ENCODE results near the gene SLC4A8.
A peak's percentile ranks its signal among the peaks of the same experiment; 100 is the strongest.

SLC4A8 gene

DNA sequence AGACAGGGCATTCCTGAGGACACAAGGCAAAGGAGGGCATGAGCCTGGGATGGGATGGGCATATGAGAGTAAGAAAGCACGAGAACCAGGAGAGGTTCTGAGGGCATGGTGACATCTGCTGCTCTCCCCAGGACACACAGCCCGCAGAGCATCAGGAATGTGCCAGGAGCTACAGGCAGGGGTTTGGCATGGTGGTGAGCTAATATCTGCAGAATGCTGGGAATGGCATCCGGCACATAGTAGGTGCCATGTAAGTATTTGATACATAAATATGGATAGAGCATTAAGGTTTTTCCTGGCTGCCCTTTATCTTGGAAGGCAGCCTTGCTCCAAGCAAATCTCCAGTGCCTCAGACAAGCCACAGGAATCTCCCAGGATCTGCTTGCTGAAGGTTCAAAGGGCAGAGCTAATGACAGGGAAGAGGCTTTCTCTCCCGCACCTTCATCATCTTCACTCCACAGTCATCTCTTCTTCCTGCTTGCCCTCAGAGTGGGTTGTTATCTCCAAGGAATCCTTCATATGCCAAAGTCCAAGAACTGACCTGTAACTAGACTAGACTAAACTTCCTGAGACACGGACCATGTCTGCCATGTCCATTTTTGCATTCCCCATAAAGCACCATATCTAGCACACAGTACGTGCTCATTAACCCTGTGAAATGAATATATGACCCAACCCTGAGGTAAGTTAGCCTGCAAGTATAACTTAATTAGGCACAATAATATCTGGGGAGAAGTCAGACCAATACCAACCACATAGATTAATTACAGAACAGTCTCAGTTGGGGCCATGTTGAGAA is 104.4 kb downstream of the SLC4A8 start:
- DNase-seq, result no peak

DNA sequence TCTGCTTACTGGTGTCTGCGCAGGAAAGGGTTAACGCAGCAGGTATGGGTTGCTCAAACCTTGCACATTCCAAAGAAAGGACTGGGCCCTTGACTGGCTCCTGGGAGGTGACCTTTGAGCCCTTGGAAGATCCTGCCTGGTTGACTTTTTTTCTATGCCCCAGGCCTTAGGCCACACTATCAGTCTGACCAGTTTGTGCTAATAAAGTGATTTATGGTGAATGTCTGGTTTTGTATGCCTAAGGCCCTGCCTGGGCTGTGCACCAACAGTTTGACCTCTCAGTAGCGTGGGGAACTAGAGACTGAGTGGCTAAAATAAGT is 105.0 kb downstream of the SLC4A8 start:
- no peak for DNase-seq

DNA sequence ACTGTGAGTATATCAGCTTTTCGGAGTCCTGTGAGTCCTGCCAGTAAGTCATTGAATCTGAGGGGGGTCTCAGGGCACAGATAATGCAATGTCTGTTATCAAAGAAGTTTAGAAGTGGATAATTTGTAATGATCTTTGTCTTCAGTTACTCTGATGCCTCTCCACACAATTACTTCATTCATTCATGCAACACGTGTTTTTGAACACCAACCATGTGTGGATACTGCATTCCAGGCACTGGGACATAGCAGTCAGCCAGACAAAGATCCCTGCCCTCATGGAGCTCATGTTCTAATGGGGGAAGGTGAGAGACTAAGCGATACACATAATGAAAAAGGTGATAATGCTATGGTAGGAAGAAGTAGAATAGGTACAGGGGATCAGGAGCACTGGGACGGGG is 105.6 kb downstream of the SLC4A8 start:
- DNase-seq, result no peak

DNA sequence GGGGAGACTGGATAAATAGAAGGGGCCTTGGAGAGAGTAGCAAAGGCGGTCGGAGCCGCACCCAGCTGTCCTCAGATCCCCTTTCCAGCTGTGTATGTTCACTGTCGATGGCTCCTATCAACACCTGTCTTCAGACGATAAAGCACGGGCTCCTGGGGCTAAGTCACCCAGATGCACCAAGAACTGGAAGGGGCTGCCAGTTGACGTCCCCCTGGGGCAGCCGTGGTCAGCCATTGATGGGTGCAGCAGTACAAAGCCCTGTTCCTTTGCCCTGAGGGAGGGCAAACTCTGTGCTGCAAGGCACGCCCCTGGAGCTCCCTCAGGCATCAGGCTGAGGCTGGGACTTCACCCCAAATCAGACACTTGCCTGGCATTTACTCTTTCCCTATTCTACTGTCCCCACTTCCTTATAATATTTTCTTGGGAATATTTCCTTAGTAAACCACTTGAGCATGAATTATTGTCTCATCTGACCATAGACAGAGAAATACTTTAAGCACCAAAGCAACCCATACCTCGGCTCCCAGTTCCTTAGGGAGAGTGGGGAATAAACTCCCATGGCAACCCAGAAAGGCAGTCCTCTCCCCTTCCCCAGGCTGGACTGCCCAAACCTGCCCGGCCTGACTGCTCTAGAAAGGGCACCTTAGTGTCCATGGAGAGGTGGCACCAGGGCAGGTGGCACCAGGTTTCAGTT is 106.8 kb downstream of the SLC4A8 start:
- DNase-seq, result no peak

DNA sequence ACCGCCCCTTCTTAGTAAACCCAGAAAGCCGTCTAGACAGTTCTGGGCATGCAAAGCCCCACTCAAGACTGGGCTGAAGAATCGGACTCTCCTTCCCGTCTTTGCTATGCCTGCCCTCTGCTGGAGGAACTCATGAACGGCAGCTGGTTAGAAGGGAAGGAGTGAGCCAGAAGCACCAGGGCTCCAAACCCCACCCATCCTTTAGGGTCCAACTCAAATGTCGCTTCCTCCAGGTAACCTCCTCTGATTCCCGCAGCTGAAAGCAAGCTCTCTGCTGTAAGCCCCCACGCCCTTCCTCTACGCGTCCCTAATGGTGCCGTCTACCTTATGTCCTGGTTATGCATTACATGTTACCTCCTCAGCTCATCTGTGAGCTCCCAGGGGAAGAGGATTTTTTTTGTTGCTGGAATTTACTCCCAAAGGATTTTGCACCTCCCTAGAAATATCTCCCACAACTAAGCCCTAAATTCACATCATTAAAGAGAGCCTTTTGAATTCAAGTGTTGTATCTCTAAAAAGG is 107.4 kb downstream of the SLC4A8 start:
- DNase-seq, result peak; percentile 62 to 79

DNA sequence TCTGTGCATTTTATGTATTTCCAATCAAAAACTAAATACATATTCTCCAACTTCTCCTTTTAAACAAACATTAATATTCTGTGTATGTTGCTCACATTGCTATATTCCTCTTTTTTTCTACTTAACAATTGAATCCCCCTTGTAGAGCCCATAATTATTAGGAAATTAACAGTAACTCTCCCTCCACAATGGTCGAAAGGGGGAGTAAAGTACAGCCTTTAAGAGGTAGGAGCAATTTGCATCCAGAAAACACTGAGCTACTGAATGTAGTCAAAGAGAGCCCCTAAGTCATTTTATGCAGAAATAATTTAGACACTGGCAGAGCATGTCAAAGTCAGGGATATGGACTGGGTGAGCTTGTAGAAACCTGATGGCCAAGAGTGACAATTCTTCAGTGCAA is 109.2 kb downstream of the SLC4A8 start:
- no peak for DNase-seq

DNA sequence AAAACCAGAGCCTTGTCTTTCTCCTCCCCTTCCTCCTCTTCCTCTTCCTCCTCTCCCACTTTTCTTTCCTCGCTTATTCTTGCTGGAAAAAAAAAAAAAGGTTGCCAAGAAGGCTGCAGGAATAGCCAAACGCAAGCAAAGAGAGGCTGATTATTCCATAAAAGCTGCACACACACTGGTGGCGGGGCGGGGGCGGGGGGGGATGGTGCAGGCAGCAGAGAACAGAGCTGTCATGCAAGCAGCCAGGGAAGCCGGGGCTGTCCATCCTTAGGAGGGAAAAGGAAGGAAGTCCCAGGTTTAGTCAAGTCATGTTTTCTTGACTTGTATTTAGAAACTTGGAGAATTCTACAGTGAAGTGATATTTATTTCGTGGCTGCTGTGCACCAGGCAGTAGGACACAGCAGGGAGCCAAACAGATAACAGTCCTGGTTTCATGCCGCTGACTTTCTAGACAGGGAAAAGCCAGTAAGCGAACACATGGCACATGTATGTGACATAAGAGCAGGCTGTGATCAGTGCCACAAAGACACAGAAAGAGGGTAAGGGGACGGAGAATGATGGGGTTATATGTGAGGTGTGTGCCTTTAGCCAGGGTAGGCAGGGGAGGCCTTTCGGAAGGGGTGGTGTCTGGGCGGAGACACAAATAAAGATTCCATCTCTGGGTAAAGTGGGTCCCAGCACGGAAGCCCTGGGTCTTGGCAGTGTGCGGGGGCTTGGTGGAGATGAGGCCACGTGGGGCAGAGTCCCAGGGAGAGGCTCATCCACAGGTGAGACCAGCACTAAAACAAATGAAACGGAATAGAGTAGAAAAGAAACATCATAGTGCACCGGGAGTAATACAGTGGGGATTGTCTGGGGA is 109.8 kb downstream of the SLC4A8 start:
- DNase-seq, result no peak

DNA sequence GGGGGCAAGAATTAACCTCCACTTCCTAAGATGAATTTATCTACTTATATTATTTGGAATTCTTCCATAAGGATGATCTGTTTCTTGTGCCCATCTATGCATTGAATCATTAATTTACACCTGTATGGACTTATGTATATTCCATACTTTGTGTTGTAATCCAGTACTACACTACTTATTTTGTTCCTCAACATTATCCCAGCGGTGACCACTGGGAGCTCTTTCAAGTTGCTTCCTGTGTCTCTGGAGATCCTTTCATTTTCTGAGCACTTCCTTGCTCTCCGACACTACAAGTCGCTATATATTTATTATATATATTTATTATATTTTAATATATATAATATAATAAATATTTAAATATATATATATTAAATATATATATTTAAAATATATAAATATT is 111.5 kb downstream of the SLC4A8 start:
- DNase-seq, result no peak

DNA sequence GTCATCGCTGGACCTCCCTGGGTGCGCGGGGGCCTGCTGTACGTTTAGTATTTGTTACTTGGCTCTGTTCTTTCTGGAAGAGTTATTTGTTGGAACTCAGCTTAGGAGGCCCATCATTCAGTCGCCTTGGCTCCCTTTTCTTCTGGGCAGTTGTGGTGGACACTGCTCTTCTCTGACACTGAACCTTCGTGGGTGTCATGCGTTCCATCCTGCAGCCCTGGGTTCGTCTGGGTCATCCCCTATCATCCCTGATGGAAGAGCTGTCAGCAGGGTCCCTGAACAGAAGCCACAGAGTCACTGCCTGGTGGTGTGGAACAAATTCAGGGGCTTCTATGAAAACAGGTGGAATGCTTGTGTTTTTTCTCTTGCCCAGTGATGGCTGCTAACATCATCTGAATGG is 113.5 kb downstream of the SLC4A8 start:
- DNase-seq, result no peak

DNA sequence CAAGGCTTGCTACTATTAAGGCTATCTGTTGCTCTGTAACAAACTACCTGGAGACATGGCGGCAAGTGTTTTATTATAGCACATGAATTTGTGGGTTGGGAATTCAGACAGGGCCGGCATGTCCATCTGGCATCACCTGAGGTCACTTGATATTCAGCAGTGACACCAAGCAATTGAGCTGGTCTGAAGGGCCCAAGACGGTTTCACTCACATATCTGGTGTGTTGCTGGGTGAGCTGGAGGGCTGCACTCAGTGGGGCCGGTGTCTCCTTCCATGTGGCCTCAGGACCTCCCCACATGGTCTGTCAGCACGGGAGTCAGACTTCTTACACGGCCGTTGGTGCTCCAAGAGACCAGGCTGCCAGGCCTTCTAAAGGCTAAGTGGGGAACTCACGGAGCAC is 114.0 kb downstream of the SLC4A8 start:
- DNase-seq, result no peak

DNA sequence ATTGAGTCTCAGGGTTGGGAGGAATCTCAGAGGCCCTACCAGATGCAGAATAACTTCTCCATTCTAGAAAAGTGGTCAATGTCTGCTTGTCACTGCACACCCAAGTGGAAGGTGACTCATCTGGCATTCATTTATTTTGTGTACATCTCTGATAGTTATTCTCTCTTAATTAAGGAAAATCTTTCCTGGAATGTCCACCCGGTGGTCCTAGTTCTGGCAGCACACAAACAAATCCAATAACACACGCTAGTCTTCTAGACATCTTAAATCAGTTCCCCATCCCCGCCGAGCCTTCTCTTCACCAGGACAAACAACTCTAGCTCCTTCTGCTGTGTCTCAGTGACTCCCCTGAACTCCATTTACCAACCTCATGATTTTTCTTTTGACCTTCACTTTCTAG is 116.4 kb downstream of the SLC4A8 start:
- DNase-seq, result no peak

DNA sequence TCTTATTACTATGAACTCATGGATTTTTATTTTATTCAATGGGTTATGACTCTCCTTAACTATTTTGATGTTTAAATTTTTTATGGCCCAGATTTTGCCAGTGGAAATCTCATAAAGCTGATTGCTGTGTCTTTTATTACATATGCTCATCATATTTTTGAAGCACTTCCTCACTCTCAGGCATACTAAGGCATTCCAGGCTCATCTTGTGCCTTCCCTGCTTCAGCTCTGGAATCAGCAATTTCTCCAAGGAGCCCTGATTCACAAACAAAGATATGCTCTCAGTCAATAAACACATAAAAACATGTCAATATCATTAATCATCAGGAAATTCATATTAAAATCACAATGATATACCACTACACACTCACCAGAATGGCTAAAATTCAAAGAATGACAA is 121.5 kb downstream of the SLC4A8 start:
- no peak for DNase-seq

DNA sequence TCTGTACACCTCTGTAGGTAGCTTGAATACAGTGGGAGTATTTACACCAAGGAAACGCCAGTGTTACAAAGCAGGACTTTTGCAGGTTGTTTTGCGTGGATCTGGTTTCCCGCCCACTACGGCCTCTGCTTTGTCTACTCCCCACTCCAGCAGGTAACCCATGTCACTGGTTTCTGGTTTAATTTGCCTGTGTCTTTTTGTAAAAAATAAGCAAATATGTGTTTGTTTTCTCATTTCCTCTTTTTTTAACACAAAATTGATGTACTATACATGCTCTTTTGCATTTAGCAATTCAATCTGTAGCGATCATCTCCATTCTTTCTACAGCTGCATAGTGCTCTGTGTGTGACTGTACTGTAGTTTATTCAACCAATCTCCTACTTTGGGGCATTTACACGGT is 123.0 kb downstream of the SLC4A8 start:
- DNase-seq, result no peak

DNA sequence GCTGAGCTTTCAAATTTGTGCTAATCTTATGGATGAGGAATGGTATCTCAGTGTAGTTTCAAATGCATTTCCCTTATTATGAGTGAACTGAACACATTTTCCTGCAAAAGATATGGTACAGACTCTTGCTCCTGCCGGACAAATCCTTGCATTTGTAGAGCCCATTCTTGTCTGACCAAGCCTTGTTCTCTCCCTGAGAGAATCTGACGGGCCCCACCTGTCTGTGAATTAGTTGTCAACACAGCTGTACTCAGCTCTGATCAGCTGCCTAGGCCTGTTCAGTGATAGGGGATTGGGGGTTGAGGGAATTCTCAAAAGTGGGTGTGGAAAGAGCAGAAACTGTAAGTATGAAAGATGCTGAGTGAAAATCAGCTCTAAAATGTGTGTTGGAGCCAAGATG is 123.6 kb downstream of the SLC4A8 start:
- no peak for DNase-seq

DNA sequence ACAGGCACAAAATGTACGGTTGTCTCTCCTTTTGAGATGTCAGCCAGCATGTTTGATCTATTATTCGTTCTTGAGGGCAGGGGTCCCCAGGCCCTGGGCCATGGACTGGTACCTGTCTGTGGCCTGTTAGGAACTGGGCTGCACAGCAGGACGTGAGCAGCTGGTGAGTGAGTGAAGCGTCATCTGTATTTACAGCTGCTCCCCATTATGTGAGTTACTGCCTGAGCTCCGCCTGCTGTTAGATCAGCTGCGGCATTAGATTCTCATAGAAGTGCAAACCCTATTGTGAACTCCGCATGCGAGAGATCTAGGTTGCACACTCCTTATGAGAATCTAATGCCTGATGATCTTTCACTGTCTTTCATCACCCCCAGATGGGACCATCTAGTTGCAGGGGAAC is 125.0 kb downstream of the SLC4A8 start:
- DNase-seq, result no peak
